Parathyroid adenoma (tissue), 2 donors: ENCODE results near the gene ELAC1.

Experiments used
- H2AFZ ChIP-seq: fragments of 300-600 bp; sonication (generic); one replicate; pipeline ENCODE4 v1.7.0; 2017; ENCODE audit warnings: antibody characterized with exemption, mild to moderate bottlenecking
- H3K27ac ChIP-seq: fragments of 300-600 bp; sonication (generic); one replicate; pipeline ENCODE4 v1.7.0; 2017
- H3K27me3 ChIP-seq: fragments of 300-600 bp; sonication (generic); one replicate; pipeline ENCODE4 v1.7.0; 2017; ENCODE audit warnings: low read length; ENCODE audit not compliant: control insufficient read depth, insufficient read depth
- H3K36me3 ChIP-seq: fragments of 300-600 bp; sonication (generic); one replicate; pipeline ENCODE4 v1.7.0; 2017; ENCODE audit warnings: low read length; ENCODE audit not compliant: control insufficient read depth, insufficient read depth
- H3K4me1 ChIP-seq: fragments of 300-600 bp; sonication (generic); one replicate; pipeline ENCODE4 v1.7.0; 2017; ENCODE audit warnings: control low read depth
- H3K4me2 ChIP-seq: fragments of 300-600 bp; sonication (generic); one replicate; pipeline ENCODE4 v1.7.0; 2017; ENCODE audit warnings: low read length
- H3K4me3 ChIP-seq: fragments of 300-600 bp; sonication (generic); one replicate; pipeline ENCODE4 v1.7.0; 2017; ENCODE audit warnings: low read depth, low read length
- H3K79me2 ChIP-seq: fragments of 300-600 bp; sonication (generic); one replicate; pipeline ENCODE4 v1.7.0; 2017; ENCODE audit warnings: control low read depth
- H3K9ac ChIP-seq: fragments of 300-600 bp; sonication (generic); one replicate; pipeline ENCODE4 v1.7.0; 2017; ENCODE audit warnings: mild to moderate bottlenecking
- H3K9me3 ChIP-seq: fragments of 300-600 bp; sonication (generic); one replicate; pipeline ENCODE4 v1.7.0; 2017; ENCODE audit warnings: low read length; ENCODE audit not compliant: control insufficient read depth
- TF ChIP-seq, protein P1 (sequence below): fragments of 300-600 bp; sonication (generic); IDR thresholded peaks from one replicate; pipeline ENCODE4 v1.7.0; 2017; ENCODE audit warnings: antibody characterized with exemption, mild to moderate bottlenecking
- donor health status: primary hyperparathyroidism.

The ELAC1 gene

GRCh38 chr18:51010218-51010617 is 42.4 kb downstream of the ELAC1 start:
- Histone ChIP-seq H3K27ac (no peak overlapping the region), H2AFZ (no peak overlapping the region), H3K36me3 (no peaks in the 10 kb centered on the region), H3K9me3 (no peaks in the 10 kb centered on the region), H3K4me3 (no peak overlapping the region), H3K9ac (no peak overlapping the region), H3K79me2 (peaks cover 2% of the 10 kb centered on the region), H3K27me3 (no peaks in the 10 kb centered on the region), H3K4me2 (no peak overlapping the region), H3K4me1 (no peaks in the 10 kb centered on the region)
- TF ChIP-seq, protein P1, sequence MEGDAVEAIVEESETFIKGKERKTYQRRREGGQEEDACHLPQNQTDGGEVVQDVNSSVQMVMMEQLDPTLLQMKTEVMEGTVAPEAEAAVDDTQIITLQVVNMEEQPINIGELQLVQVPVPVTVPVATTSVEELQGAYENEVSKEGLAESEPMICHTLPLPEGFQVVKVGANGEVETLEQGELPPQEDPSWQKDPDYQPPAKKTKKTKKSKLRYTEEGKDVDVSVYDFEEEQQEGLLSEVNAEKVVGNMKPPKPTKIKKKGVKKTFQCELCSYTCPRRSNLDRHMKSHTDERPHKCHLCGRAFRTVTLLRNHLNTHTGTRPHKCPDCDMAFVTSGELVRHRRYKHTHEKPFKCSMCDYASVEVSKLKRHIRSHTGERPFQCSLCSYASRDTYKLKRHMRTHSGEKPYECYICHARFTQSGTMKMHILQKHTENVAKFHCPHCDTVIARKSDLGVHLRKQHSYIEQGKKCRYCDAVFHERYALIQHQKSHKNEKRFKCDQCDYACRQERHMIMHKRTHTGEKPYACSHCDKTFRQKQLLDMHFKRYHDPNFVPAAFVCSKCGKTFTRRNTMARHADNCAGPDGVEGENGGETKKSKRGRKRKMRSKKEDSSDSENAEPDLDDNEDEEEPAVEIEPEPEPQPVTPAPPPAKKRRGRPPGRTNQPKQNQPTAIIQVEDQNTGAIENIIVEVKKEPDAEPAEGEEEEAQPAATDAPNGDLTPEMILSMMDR = no peak

- H3K36me3 ChIP-seq = no peaks in the 10 kb centered on the region
- no peak overlapping the region for H2AFZ ChIP-seq
- peaks cover 2% of the 10 kb centered on the region for H3K79me2 ChIP-seq
- no peaks in the 10 kb centered on the region for H3K27me3 ChIP-seq
- TF ChIP-seq, protein P1 = no peak
- no peak overlapping the region for H3K27ac ChIP-seq
- no peak overlapping the region for H3K4me2 ChIP-seq
- no peaks in the 10 kb centered on the region for H3K4me1 ChIP-seq
- H3K9me3 ChIP-seq = no peaks in the 10 kb centered on the region
- no peak overlapping the region for H3K9ac ChIP-seq
- H3K4me3 ChIP-seq = no peak overlapping the region
Measured at GRCh38 chr18:51011709-51012108, 43.9 kb downstream of the ELAC1 start.

DNA sequence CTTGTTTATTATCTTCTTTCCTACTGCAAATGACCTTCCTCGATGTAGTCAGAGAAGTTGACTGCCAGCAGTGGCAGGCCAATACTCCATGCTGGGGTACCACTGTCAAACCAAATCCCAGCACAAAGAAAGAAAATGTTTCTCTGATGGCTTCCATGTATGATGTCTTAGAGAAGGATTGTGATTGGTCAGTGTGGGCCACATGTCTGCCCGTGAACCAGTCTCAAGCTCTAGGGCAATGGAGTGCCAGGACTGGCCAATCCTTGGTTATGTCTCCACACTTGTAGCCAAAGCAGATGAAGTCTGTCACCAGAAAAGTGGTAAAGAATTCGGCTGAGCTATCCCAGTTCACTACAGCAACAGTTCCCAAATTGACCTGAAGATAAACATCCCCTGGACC is 44.6 kb downstream of the ELAC1 start:
- H3K4me2 ChIP-seq = no peak overlapping the region
- no peak overlapping the region for H2AFZ ChIP-seq
- H3K4me1 ChIP-seq = no peaks in the 10 kb centered on the region
- no peak overlapping the region for H3K4me3 ChIP-seq
- TF ChIP-seq, protein P1 = no peak
- peaks cover 2% of the 10 kb centered on the region for H3K79me2 ChIP-seq
- no peaks in the 10 kb centered on the region for H3K27me3 ChIP-seq
- H3K27ac ChIP-seq = no peak overlapping the region
- H3K9me3 ChIP-seq = no peaks in the 10 kb centered on the region
- H3K9ac ChIP-seq = no peak overlapping the region
- no peaks in the 10 kb centered on the region for H3K36me3 ChIP-seq

GRCh38 chr18:51013259-51013658 is 45.4 kb downstream of the ELAC1 start:
- no peaks in the 10 kb centered on the region for H3K9me3 ChIP-seq
- H3K27me3 ChIP-seq = no peaks in the 10 kb centered on the region
- no peak overlapping the region for H2AFZ ChIP-seq
- no peak overlapping the region for H3K9ac ChIP-seq
- H3K79me2 ChIP-seq = peaks cover 2% of the 10 kb centered on the region
- TF ChIP-seq, protein P1 = no peak
- no peak overlapping the region for H3K27ac ChIP-seq
- no peaks in the 10 kb centered on the region for H3K36me3 ChIP-seq
- H3K4me3 ChIP-seq = no peak overlapping the region
- H3K4me2 ChIP-seq = no peak overlapping the region
- no peaks in the 10 kb centered on the region for H3K4me1 ChIP-seq

DNA sequence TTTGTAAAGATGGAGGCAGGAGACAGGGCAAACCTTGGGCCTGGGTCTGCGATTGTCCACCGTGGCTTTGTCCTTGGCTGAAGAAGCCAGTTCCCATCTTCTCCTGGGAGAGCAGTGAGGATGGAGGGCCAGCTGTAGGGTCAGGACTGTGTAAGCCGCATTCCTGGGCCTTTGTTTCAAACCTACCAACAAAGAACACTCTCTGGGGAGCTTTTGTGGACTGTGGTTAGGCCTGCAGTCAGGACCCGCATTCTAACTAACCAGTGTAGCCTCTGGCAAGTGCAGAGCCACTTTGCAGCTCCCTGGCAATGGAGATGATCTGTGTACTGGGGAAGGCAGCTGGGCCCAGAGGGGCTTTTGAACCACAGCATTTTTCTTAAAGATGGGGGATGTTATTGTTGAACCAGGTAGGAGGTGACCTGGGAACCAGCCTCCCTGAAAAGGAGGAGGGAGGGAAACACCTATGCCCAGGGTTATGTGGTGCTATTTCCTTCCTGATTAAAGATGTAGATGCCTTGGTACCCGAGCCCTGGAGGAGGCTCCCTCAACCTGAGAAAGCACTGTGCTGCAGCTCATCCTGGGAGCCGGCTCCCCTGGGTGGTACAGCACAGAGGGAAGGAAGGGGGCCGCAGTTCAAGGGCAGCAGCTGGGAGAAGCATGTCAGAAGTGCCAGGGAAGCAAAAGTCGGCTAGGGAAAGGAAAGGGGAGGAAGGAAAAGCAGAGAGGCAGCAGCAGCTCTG is 49.5 kb downstream of the ELAC1 start:
- H3K27ac ChIP-seq = no peak overlapping the region

More for the DNA sequence above, 49.5 kb downstream of the ELAC1 start:
- Histone ChIP-seq H3K36me3 (no peaks in the 10 kb centered on the region), H3K4me1 (no peaks in the 10 kb centered on the region), H3K4me3 (no peak overlapping the region), H3K27me3 (no peaks in the 10 kb centered on the region), H2AFZ (no peak overlapping the region), H3K9me3 (no peaks in the 10 kb centered on the region), H3K4me2 (no peak overlapping the region), H3K79me2 (peaks cover under 1% of the 10 kb centered on the region), H3K9ac (no peak overlapping the region)
- TF ChIP-seq, protein P1 = no peak
